ENCODE data around the gene EIF4H.
"Not testable (repeated sequence)": the region's sequence is repeated elsewhere in the genome, so short reads cannot be mapped to it uniquely, and the experiment has no call there.

The EIF4H gene

GRCh38 chr7:74173866-74174605 lies at the start of gene EIF4H:
TSS of gene EIF4H (plus strand) at chr7:74174356. CDS start at chr7:74174384, 28 bp downstream.
- DNase-seq, result peak; percentile 95

- DNase-seq, result no peak
These were observed 47.8 kb upstream of the EIF4H start for GRCh38 chr7:74126220-74126880.

GRCh38 chr7:74129887-74130286 lies 44.3 kb upstream of the EIF4H start:
- no peak for DNase-seq

GRCh38 chr7:74130518-74130917 lies 43.6 kb upstream of the EIF4H start:
- DNase-seq, result no peak

- no peak for DNase-seq
These were observed 40.0 kb upstream of the EIF4H start for GRCh38 chr7:74134117-74134620.

GRCh38 chr7:74138334-74138867 lies 35.8 kb upstream of the EIF4H start:
- DNase-seq, result peak; percentile 18

GRCh38 chr7:74138945-74139843 lies 35.0 kb upstream of the EIF4H start:
- no peak for DNase-seq

GRCh38 chr7:74141705-74142104 lies 32.5 kb upstream of the EIF4H start:
- no peak for DNase-seq

- DNase-seq, result no peak
These were observed 30.8 kb upstream of the EIF4H start for GRCh38 chr7:74143383-74143782.

GRCh38 chr7:74148491-74148890 lies 25.7 kb upstream of the EIF4H start:
- DNase-seq, result no peak

GRCh38 chr7:74149071-74149470 lies 25.1 kb upstream of the EIF4H start:
- DNase-seq, result no peak

GRCh38 chr7:74149603-74150002 lies 24.6 kb upstream of the EIF4H start:
- DNase-seq, result no peak

- no peak for DNase-seq
These were observed 20.4 kb upstream of the EIF4H start for GRCh38 chr7:74153736-74154135.

GRCh38 chr7:74155810-74156395 lies 18.3 kb upstream of the EIF4H start:
- no peak for DNase-seq

- DNase-seq, result no peak
These were observed 16.6 kb upstream of the EIF4H start for GRCh38 chr7:74157605-74158004.

- no peak for DNase-seq
These were observed 9.1 kb upstream of the EIF4H start for GRCh38 chr7:74164985-74165456.

GRCh38 chr7:74165867-74166593 lies 8.1 kb upstream of the EIF4H start:
- no peak for DNase-seq

GRCh38 chr7:74167324-74167723 lies 6.8 kb upstream of the EIF4H start:
- not testable (repeated sequence) for DNase-seq

GRCh38 chr7:74173074-74173473 lies 1.1 kb upstream of the EIF4H start:
- DNase-seq, result no peak

- DNase-seq, result no peak
These were observed 678 bp upstream of the EIF4H start for GRCh38 chr7:74173491-74173865.

- DNase-seq, result peak; percentile 35
These were observed 488 bp downstream of the EIF4H start for GRCh38 chr7:74174606-74175082.

- no peak for DNase-seq
These were observed 1.2 kb downstream of the EIF4H start for GRCh38 chr7:74175340-74175739.
